Ramos (cell line): ENCODE measurements around the gene SLC45A3.
"Not testable (repeated sequence)": the region's sequence is repeated elsewhere in the genome, so short reads cannot be mapped to it uniquely, and the experiment has no call there.

ENCODE experiments used
- in situ Hi-C: fragments of 300-500 bp; cut with MboI; formaldehyde crosslinking; loops from one replicate; pipeline ENCODE4 v1.14.3; 2022; ENCODE audit warnings: low sequenced_read_pairs; ENCODE audit not compliant: unreplicated experiment

Gene SLC45A3

GRCh38 chr1:205680073-205680851 lies at the start of gene SLC45A3:
Gene SLC45A3, minus strand, starts transcription at chr1:205680509. Its CDS starts 15,853 bp downstream, at chr1:205664656.
- in situ Hi-C loops = no loop called here

- in situ Hi-C loops = no loop called here
These were observed 46.4 kb upstream of the SLC45A3 start for GRCh38 chr1:205726619-205727125.

GRCh38 chr1:205725514-205725913 lies 45.2 kb upstream of the SLC45A3 start:
- in situ Hi-C loops = no loop called here

GRCh38 chr1:205720740-205721139 lies 40.4 kb upstream of the SLC45A3 start:
- in situ Hi-C loops = not testable (repeated sequence)

- in situ Hi-C loops = no loop called here
These were observed 39.5 kb upstream of the SLC45A3 start for GRCh38 chr1:205719762-205720161.

- in situ Hi-C loops = no loop called here
These were observed 38.7 kb upstream of the SLC45A3 start for GRCh38 chr1:205719015-205719414.

- in situ Hi-C loops = no loop called here
These were observed 36.2 kb upstream of the SLC45A3 start for GRCh38 chr1:205716371-205717132.

- in situ Hi-C loops = no loop called here
These were observed 35.3 kb upstream of the SLC45A3 start for GRCh38 chr1:205715628-205716027.

GRCh38 chr1:205714906-205715246 lies 34.6 kb upstream of the SLC45A3 start:
- in situ Hi-C loops = no loop called here

- in situ Hi-C loops = no loop called here
These were observed 34.0 kb upstream of the SLC45A3 start for GRCh38 chr1:205714190-205714905.

GRCh38 chr1:205711105-205712048 lies 31.1 kb upstream of the SLC45A3 start:
- in situ Hi-C loops = no loop called here

- in situ Hi-C loops = no loop called here
These were observed 30.1 kb upstream of the SLC45A3 start for GRCh38 chr1:205710201-205711062.

GRCh38 chr1:205709640-205710039 lies 29.3 kb upstream of the SLC45A3 start:
- in situ Hi-C loops = loop anchor here (5.0 kb wide), 1 partner anchor 47 kb away; no protein-coding TSS in a partner anchor

- in situ Hi-C loops = loop anchor here (5.0 kb wide), 1 partner anchor 47 kb away; no protein-coding TSS in a partner anchor
These were observed 28.7 kb upstream of the SLC45A3 start for GRCh38 chr1:205709059-205709398.

- in situ Hi-C loops = loop anchor here (5.0 kb wide), 1 partner anchor 45 kb away; no protein-coding TSS in a partner anchor
These were observed 26.5 kb upstream of the SLC45A3 start for GRCh38 chr1:205706601-205707502.

- in situ Hi-C loops = loop anchor here (5.0 kb wide), 1 partner anchor 43 kb away; no protein-coding TSS in a partner anchor
These were observed 24.6 kb upstream of the SLC45A3 start for GRCh38 chr1:205704903-205705302.

GRCh38 chr1:205703072-205703471 lies 22.8 kb upstream of the SLC45A3 start:
- in situ Hi-C loops = no loop called here

- in situ Hi-C loops = no loop called here
These were observed 21.6 kb upstream of the SLC45A3 start for GRCh38 chr1:205701891-205702290.
